Mesendoderm (in vitro differentiated cells): ENCODE data around the gene PSORS1C1.
"Not testable (repeated sequence)": the region's sequence is repeated elsewhere in the genome, so short reads cannot be mapped to it uniquely, and the experiment has no call there.

Experiments
- DNase-seq: peaks from one replicate; pipeline ENCODE4 v3.0.0; 2013
- H2AK5ac ChIP-seq: 2 replicates; pipeline ENCODE4 v1.6.1; 2013; ENCODE audit warnings: low read length, inconsistent platforms
- H2BK120ac ChIP-seq: 2 replicates; pipeline ENCODE4 v1.6.1; 2013; ENCODE audit warnings: low read depth, mild to moderate bottlenecking, low read length, moderate library complexity, mixed read lengths
- H2BK15ac ChIP-seq: replicated peaks from 2 replicates; pipeline ENCODE4 v1.6.1; 2013; ENCODE audit warnings: low read depth, mild to moderate bottlenecking, moderate library complexity
- H2BK5ac ChIP-seq: 2 replicates; pipeline ENCODE4 v1.6.1; 2013; ENCODE audit warnings: low read length, inconsistent platforms
- H3K18ac ChIP-seq: 2 replicates; pipeline ENCODE4 v1.6.1; 2013; ENCODE audit warnings: mild to moderate bottlenecking, low read length, mixed read lengths
- H3K23ac ChIP-seq: one replicate; pipeline ENCODE4 v1.6.1; 2013; ENCODE audit warnings: low read length
- H3K27ac ChIP-seq: 2 replicates; pipeline ENCODE4 v1.5.1; 2013; ENCODE audit warnings: low read depth, mild to moderate bottlenecking, inconsistent platforms, low read length, moderate library complexity
- H3K27me3 ChIP-seq: 2 replicates; pipeline ENCODE4 v1.6.1; 2013; ENCODE audit warnings: low read length, control low read depth, mild to moderate bottlenecking, inconsistent platforms; ENCODE audit not compliant: insufficient read depth, poor library complexity
- H3K36me3 ChIP-seq: 2 replicates; pipeline ENCODE4 v1.6.1; 2013; ENCODE audit warnings: low read length, inconsistent platforms; ENCODE audit not compliant: control insufficient read depth, insufficient read depth
- H3K4ac ChIP-seq: one replicate; pipeline ENCODE4 v1.6.1; 2013; ENCODE audit warnings: low read depth, mild to moderate bottlenecking, low read length, moderate library complexity
- H3K4me1 ChIP-seq: 2 replicates; pipeline ENCODE4 v1.6.1; 2013; ENCODE audit warnings: low read depth, low read length, inconsistent platforms; ENCODE audit not compliant: control insufficient read depth
- H3K4me2 ChIP-seq: 2 replicates; pipeline ENCODE4 v1.6.1; 2013; ENCODE audit warnings: low read length
- H3K4me3 ChIP-seq: 2 replicates; pipeline ENCODE4 v1.5.1; 2013; ENCODE audit warnings: mild to moderate bottlenecking, low read length
- H3K56ac ChIP-seq: one replicate; pipeline ENCODE4 v1.6.1; 2013; ENCODE audit warnings: low read length
- H3K79me1 ChIP-seq: 2 replicates; pipeline ENCODE4 v1.6.1; 2013; ENCODE audit warnings: low read length, inconsistent platforms
- H3K79me2 ChIP-seq: 2 replicates; pipeline ENCODE4 v1.6.1; 2013; ENCODE audit warnings: mild to moderate bottlenecking, low read length; ENCODE audit not compliant: control insufficient read depth, insufficient read depth
- H3K9ac ChIP-seq: 2 replicates; pipeline ENCODE4 v1.6.1; 2013; ENCODE audit warnings: low read length, inconsistent platforms
- H4K5ac ChIP-seq: one replicate; pipeline ENCODE4 v1.6.1; 2013; ENCODE audit warnings: low read length
- H4K8ac ChIP-seq: one replicate; pipeline ENCODE4 v1.6.1; 2013; ENCODE audit warnings: low read depth, mild to moderate bottlenecking, control low read depth, low read length, moderate library complexity
- WGBS: extraction: QIAGEN DNeasy Blood & Tissue Kit; methylation state at CpG from one replicate; pipeline ENCODE4 v1.1.7; 2013; ENCODE audit warnings: low lambda C conversion rate, missing lambda C conversion rate; ENCODE audit not compliant: insufficient coverage; ENCODE audit errors: extremely low coverage; 5-methylcytosine and 5-hydroxymethylcytosine counted together

The PSORS1C1 gene

DNA sequence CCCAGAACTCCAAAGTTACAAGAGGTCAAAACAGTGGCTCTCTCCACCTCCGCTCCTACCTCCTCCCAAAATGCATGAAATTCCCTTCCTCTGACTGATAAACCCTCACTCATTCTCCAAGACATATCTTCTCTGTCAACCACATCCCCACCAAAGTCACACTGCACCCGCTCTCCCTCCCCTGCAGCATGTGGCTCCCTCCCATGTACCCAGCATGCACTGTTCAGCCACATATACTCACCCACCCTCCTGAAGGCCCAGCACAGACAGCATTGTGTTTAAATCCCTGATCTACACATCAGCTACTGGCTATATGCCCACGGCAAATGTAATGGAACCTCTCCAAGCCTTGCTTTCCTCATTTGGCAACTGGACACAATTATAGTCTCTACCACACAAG lies 61.4 kb downstream of the PSORS1C1 start:
- Histone ChIP-seq H3K23ac (no peak overlapping the region), H3K4ac (no peak overlapping the region), H3K4me1 (peaks cover 9% of the 10 kb centered on the region), H3K36me3 (no peaks in the 10 kb centered on the region), H3K18ac (no peak overlapping the region), H3K79me1 (no peaks in the 10 kb centered on the region), H4K8ac (no peak overlapping the region), H3K4me3 (no peak overlapping the region), H3K56ac (peak overlapping the region; percentile 63), H3K27me3 (no peaks in the 10 kb centered on the region), H2BK5ac (no peak overlapping the region), H3K4me2 (no peak overlapping the region), H3K79me2 (peaks cover 3% of the 10 kb centered on the region), H4K5ac (no peak overlapping the region), H2AK5ac (no peak overlapping the region), H3K27ac (no peak overlapping the region), H2BK15ac (no peak overlapping the region), H2BK120ac (no peak overlapping the region), H3K9ac (no peak overlapping the region)
- peak; percentile 57 for DNase-seq
- WGBS, result no CpG with 5 or more reads among the region's 3 CpGs

DNA sequence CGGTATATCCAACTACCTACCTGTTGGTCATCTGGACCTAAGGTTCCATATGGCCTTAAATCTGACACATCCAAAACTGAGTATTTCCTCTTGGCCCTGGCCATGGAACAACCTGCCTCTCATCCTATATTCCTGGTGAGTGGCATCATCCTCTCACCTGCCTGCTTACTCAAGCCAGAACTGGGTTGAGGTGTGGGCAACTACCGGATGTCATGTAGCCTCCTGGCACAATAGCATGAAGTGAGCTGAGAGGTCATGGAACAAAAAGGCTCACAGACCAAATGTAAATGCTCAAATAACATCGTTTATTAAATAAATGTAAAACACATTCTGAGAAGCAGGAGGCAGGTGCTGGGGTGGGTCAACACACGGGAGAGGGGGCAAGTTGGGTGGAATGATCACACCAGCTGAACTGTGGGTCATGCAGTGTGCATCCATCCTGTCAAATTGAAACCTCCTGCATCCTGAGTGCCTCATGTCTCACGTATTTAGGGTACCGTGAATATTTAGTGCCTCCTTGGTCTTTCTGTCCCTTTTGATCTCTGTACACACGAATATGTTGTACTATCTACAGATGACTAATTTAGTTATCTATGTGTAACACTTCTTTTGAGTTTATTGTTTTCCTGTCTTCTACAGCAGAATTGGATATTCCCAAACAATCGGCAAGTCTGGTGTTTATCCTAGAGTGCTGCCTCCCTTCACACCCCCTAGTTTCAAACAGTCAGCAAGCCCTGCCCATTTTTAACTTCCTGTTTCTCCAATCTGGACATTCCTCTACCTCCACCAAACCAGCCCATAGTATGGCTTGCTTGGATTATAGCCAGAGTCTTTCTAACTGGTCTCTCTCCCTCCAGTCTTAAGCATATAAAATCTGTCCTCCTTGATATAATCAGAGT lies 63.8 kb downstream of the PSORS1C1 start:
- no peak for DNase-seq
- WGBS, result no CpG with 5 or more reads among the region's 8 CpGs
- Histone ChIP-seq H2BK15ac (no peak overlapping the region), H4K8ac (no peak overlapping the region), H3K4me1 (peaks cover 1% of the 10 kb centered on the region), H3K4me3 (no peak overlapping the region), H3K4me2 (no peak overlapping the region), H2BK120ac (no peak overlapping the region), H3K18ac (no peak overlapping the region), H2AK5ac (no peak overlapping the region), H3K27me3 (no peaks in the 10 kb centered on the region), H3K79me1 (no peaks in the 10 kb centered on the region), H3K27ac (no peak overlapping the region), H2BK5ac (no peak overlapping the region), H3K9ac (no peak overlapping the region), H4K5ac (no peak overlapping the region), H3K79me2 (peaks cover 3% of the 10 kb centered on the region), H3K36me3 (no peaks in the 10 kb centered on the region), H3K23ac (no peak overlapping the region), H3K56ac (no peak overlapping the region), H3K4ac (no peak overlapping the region)

DNA sequence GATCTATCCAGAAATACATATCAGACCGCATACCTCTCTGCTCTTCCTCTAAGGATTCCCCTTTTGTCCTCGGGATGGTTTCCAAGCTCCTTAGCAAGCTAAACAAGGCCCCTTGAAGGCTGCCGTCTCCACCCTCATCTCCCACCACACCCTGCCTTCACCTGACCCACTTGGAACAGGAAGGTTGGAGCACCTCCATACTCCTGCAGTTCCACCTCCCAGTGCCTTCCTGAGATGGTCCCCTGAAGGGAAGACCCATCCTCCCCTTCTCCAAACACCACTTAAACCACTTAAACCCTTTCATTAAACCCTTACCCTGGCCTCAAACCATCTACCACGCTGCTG lies 64.4 kb downstream of the PSORS1C1 start:
- Histone ChIP-seq H3K4me3 (no peak overlapping the region), H3K4me1 (no peaks in the 10 kb centered on the region), H2BK120ac (no peak overlapping the region), H3K4me2 (no peak overlapping the region), H2BK5ac (no peak overlapping the region), H3K79me1 (no peaks in the 10 kb centered on the region), H2BK15ac (no peak overlapping the region), H3K18ac (no peak overlapping the region), H3K36me3 (no peaks in the 10 kb centered on the region), H3K79me2 (peaks cover 3% of the 10 kb centered on the region), H4K8ac (no peak overlapping the region), H3K9ac (no peak overlapping the region), H3K27me3 (no peaks in the 10 kb centered on the region), H3K27ac (no peak overlapping the region), H3K4ac (no peak overlapping the region), H3K23ac (no peak overlapping the region), H2AK5ac (no peak overlapping the region), H4K5ac (no peak overlapping the region), H3K56ac (no peak overlapping the region)
- WGBS, result no CpG with 5 or more reads among the region's 4 CpGs
- DNase-seq, result no peak

DNA sequence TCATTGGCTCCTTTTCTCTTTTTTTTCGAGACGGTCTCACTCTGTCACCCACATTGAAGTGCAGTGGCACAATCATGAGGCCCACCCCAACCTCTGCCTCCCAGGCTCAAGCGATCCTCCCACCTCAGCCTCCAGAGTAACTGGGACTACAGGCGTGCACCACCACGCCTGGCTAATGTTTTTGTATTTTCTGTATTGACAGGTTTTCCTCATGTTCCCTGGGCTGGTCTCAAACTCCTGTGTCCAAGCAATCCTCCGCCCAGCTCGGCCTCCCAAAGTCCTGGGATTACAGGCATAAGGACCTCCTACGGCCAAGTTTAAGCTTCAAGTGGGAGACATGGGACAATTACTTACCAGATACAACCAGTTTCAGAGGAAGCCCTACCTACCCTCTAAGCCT lies 65.3 kb downstream of the PSORS1C1 start:
- Histone ChIP-seq H2AK5ac (no peak overlapping the region), H3K18ac (no peak overlapping the region), H4K8ac (no peak overlapping the region), H2BK5ac (no peak overlapping the region), H3K23ac (no peak overlapping the region), H3K79me1 (no peaks in the 10 kb centered on the region), H3K56ac (no peak overlapping the region), H2BK120ac (no peak overlapping the region), H3K4ac (no peak overlapping the region), H3K4me3 (no peak overlapping the region), H3K27me3 (no peaks in the 10 kb centered on the region), H3K9ac (no peak overlapping the region), H2BK15ac (no peak overlapping the region), H4K5ac (no peak overlapping the region), H3K79me2 (no peaks in the 10 kb centered on the region), H3K27ac (no peak overlapping the region), H3K4me1 (no peaks in the 10 kb centered on the region), H3K36me3 (no peaks in the 10 kb centered on the region), H3K4me2 (no peak overlapping the region)
- WGBS, result no CpG with 5 or more reads among the region's 8 CpGs
- DNase-seq, result no peak

DNA sequence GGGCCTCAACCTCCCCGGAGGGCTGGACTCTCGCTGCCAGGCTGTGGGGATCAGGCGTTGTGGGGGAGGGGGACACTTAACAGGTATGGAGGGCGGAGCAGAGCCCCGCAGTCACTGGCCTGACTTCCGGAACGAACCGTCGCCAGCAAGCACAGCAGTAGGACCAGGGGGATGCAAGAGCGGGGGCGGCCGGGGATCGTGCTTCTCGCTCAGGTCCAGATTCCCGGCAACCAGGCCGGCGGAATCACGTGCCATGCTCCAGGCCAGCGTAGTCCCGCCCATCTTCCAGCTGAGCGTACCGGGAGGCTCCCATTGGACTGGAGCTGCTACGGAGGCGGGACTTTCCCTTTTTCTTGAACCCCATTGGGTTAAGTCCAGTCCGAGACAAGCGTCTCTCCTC lies 65.9 kb downstream of the PSORS1C1 start:
- no peak overlapping the region for H3K56ac ChIP-seq
- WGBS, result no CpG with 5 or more reads among the region's 26 CpGs
- no peak overlapping the region for H3K23ac ChIP-seq
- H3K79me1 ChIP-seq, result no peaks in the 10 kb centered on the region
- no peak overlapping the region for H2BK120ac ChIP-seq
- no peak overlapping the region for H3K4me3 ChIP-seq
- H4K5ac ChIP-seq, result no peak overlapping the region
- H4K8ac ChIP-seq, result no peak overlapping the region
- peak; percentile 64 for DNase-seq
- no peak overlapping the region for H3K4ac ChIP-seq
- no peak overlapping the region for H3K9ac ChIP-seq
- H2BK15ac ChIP-seq, result no peak overlapping the region
- H3K18ac ChIP-seq, result no peak overlapping the region
- no peak overlapping the region for H3K27ac ChIP-seq
- H3K4me2 ChIP-seq, result no peak overlapping the region
- H3K27me3 ChIP-seq, result no peaks in the 10 kb centered on the region
- H2AK5ac ChIP-seq, result no peak overlapping the region
- H3K79me2 ChIP-seq, result no peaks in the 10 kb centered on the region
- no peaks in the 10 kb centered on the region for H3K4me1 ChIP-seq
- H2BK5ac ChIP-seq, result no peak overlapping the region
- H3K36me3 ChIP-seq, result no peaks in the 10 kb centered on the region

DNA sequence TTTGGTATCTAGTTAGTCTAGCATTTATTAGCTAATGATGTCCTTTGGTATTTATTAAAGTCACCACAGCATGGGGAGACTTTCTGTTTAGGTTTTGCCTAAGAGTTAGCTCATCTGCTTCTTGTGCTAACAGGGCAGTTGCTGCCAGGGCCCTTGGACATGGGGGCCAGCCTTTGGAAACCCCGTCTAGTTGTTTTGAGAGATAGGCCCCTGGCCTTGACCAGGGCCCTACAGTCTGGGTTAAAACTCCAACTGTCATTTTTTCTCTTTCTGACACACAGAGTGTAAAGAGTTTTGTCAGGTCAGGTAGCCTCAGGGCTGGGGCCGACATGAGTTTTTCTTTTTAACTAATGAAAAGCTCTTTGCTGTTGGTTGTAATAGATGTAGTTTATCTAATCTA lies 68.7 kb downstream of the PSORS1C1 start:
- not testable (repeated sequence) for H3K9ac ChIP-seq, H3K27ac ChIP-seq, H3K27me3 ChIP-seq, H3K79me2 ChIP-seq, H2BK120ac ChIP-seq, H3K23ac ChIP-seq, H2AK5ac ChIP-seq, H2BK15ac ChIP-seq, H3K56ac ChIP-seq, H3K4me2 ChIP-seq, H3K4me1 ChIP-seq, H3K79me1 ChIP-seq, H4K8ac ChIP-seq, DNase-seq, H2BK5ac ChIP-seq, H3K4ac ChIP-seq, H3K18ac ChIP-seq, H3K36me3 ChIP-seq, H3K4me3 ChIP-seq, H4K5ac ChIP-seq
- WGBS, result no CpG with 5 or more reads among the region's 2 CpGs
